GM12878 (cell line): ENCODE results near the gene PALS2. TPM values are rescaled to one million over a fixed set of nuclear protein-coding genes. Genes with fewer than 3 reads are reported as not detected.
A peak's percentile ranks its signal among the peaks of the same experiment; 100 is the strongest.

ENCODE experiments used
- ATAC-seq: fragments of 200-7000 bp; cut with Tn5 transposase; 3 replicates; pipeline ENCODE4 v1.9.1; 2020; ENCODE audit warnings: mild to moderate bottlenecking, moderate library complexity
- BruUV-seq: library from RNA; stranded (reverse); fragments of 400-500 nt; replicated peaks from 2 replicates; lab custom pipeline; 2021; lab: Mats Ljungman, UMichigan
- CTCF ChIA-PET: fragments of 300-600 bp; sonication (Branson Sonifier 250); formaldehyde crosslinking; extraction: SDS; loops from one replicate; lab custom pipeline; 2021; ENCODE audit warnings: inconsistent platforms; lab: Yijun Ruan, JAX
- POLR2A ChIA-PET: fragments of 350-600 bp; formaldehyde crosslinking; extraction: SDS; loops from one replicate; lab custom pipeline; 2021; ENCODE audit warnings: inconsistent platforms; lab: Charles Lee
- RAD21 ChIA-PET: fragments of 300-600 bp; sonication (Branson Sonifier 250); formaldehyde crosslinking; loops from one replicate; lab custom pipeline; 2023; ENCODE audit warnings: antibody characterized with exemption; ENCODE audit not compliant: unreplicated experiment; lab: Charles Lee
- SMC1A ChIA-PET: fragments of 300-600 bp; sonication (Branson Sonifier 250); formaldehyde crosslinking; loops from one replicate; lab custom pipeline; 2023; ENCODE audit not compliant: unreplicated experiment, uncharacterized antibody; lab: Charles Lee
- DNase-seq: peaks from one replicate; pipeline ENCODE4 v3.0.0-alpha.2; 2011; ENCODE audit warnings: low read depth, low spot score
- FAIRE-seq: peaks from 3 replicates; lab custom pipeline; 2011; peaks lifted over from hg19 to GRCh38; lab: Jason Lieb, UNC
- H2AFZ ChIP-seq: 2 replicates; pipeline ENCODE4 v1.6.0; 2011; ENCODE audit warnings: low read depth, low read length, control low read depth; ENCODE audit not compliant: control insufficient read depth
- H3K27ac ChIP-seq: 2 replicates; pipeline ENCODE4 v1.5.1; 2011; ENCODE audit warnings: control low read depth; ENCODE audit not compliant: control insufficient read depth, insufficient read depth
- H3K27me3 ChIP-seq, 2 experiments: replicated peaks in 1 of 2; 2 replicates each; pipeline versions ENCODE4 v1.6.0 to v1.6.1; 2011; ENCODE audit warnings: low read length in 1 of 2; ENCODE audit not compliant: control insufficient read depth in 2 of 2, insufficient read depth in 2 of 2
- H3K36me3 ChIP-seq, 2 experiments: 2 replicates each; pipeline ENCODE4 v1.5.1; 2011; ENCODE audit warnings: low read length in 1 of 2; ENCODE audit not compliant: control insufficient read depth in 2 of 2, insufficient read depth in 2 of 2
- H3K4me1 ChIP-seq: 2 replicates; pipeline ENCODE4 v1.6.1; 2011; ENCODE audit warnings: mild to moderate bottlenecking, low read length, moderate library complexity, mixed read lengths; ENCODE audit not compliant: control insufficient read depth, insufficient read depth
- H3K4me2 ChIP-seq: 2 replicates; pipeline ENCODE4 v1.6.0; 2011; ENCODE audit warnings: control low read depth; ENCODE audit not compliant: control insufficient read depth, insufficient read depth
- H3K4me3 ChIP-seq: fragments of 200-600 bp; sonication (generic); 2 replicates; pipeline ENCODE4 v1.5.1; 2016
- H3K79me2 ChIP-seq: 2 replicates; pipeline ENCODE4 v1.6.0; 2011; ENCODE audit warnings: low read length; ENCODE audit not compliant: control insufficient read depth, insufficient read depth
- H3K9ac ChIP-seq: 2 replicates; pipeline ENCODE4 v1.8.0; 2011; ENCODE audit warnings: low read length, control low read depth, mixed read lengths; ENCODE audit not compliant: control insufficient read depth, insufficient read depth
- H3K9me3 ChIP-seq: replicated peaks from 3 replicates; pipeline ENCODE4 v1.5.1; 2011; ENCODE audit warnings: mild to moderate bottlenecking, low read length; ENCODE audit not compliant: control insufficient read depth, insufficient read depth
- H4K20me1 ChIP-seq: 2 replicates; pipeline ENCODE4 v1.6.0; 2011; ENCODE audit not compliant: control insufficient read depth, insufficient read depth
- ATF7 ChIP-seq: fragments of 450-650 bp; IDR thresholded peaks from 2 replicates; pipeline ENCODE4 v1.6.1; 2016; ENCODE audit warnings: low read depth, mild to moderate bottlenecking
- BMI1 ChIP-seq: fragments of 450-650 bp; IDR thresholded peaks from 2 replicates; pipeline ENCODE4 v1.6.1; 2016; ENCODE audit warnings: mild to moderate bottlenecking, moderate library complexity, borderline replicate concordance
- CBX3 ChIP-seq: fragments of 200-600 bp; sonication (generic); IDR thresholded peaks from 2 replicates; pipeline ENCODE4 v1.6.1; 2016; ENCODE audit warnings: low read depth, borderline replicate concordance
- CREM ChIP-seq: IDR thresholded peaks from 2 replicates; pipeline ENCODE4 v1.6.1; 2014; ENCODE audit warnings: antibody characterized with exemption, low read depth
- ELK1 ChIP-seq: IDR thresholded peaks from 2 replicates; pipeline ENCODE4 v1.6.1; 2012; ENCODE audit warnings: low read depth, low read length, improper control_type of control experiment
- FOXM1 ChIP-seq: IDR thresholded peaks from 2 replicates; pipeline ENCODE4 v1.6.1; 2012; ENCODE audit warnings: low read depth, mild to moderate bottlenecking, inconsistent platforms, low read length, moderate library complexity
- JUND ChIP-seq: IDR thresholded peaks from 2 replicates; pipeline ENCODE4 v1.6.1; 2012; ENCODE audit warnings: low read depth, mild to moderate bottlenecking, low read length, improper control_type of control experiment, moderate library complexity
- MTA2 ChIP-seq: fragments of 450-650 bp; IDR thresholded peaks from 2 replicates; pipeline ENCODE4 v1.6.1; 2016; ENCODE audit warnings: low read depth, mild to moderate bottlenecking, moderate library complexity
- MYB ChIP-seq: fragments of 150-350 bp; IDR thresholded peaks from 2 replicates; pipeline ENCODE4 v1.6.1; 2014; ENCODE audit warnings: mild to moderate bottlenecking, low read depth, low read length, borderline replicate concordance
- NFIC ChIP-seq: IDR thresholded peaks from 2 replicates; pipeline ENCODE4 v1.6.1; 2012; ENCODE audit warnings: low read depth, mild to moderate bottlenecking, inconsistent platforms, low read length, moderate library complexity
- NFXL1 ChIP-seq: fragments of 450-650 bp; IDR thresholded peaks from 2 replicates; pipeline ENCODE4 v1.6.1; 2017; ENCODE audit warnings: antibody characterized with exemption, mild to moderate bottlenecking, borderline replicate concordance
- SMARCA5 ChIP-seq: fragments of 450-650 bp; IDR thresholded peaks from 2 replicates; pipeline ENCODE4 v1.6.1; 2017; ENCODE audit warnings: mild to moderate bottlenecking
- SREBF1 ChIP-seq: IDR thresholded peaks from 2 replicates; pipeline ENCODE4 v1.6.1; 2012; ENCODE audit warnings: mild to moderate bottlenecking, low read length
- SUZ12 ChIP-seq: fragments of 200-600 bp; sonication (generic); IDR thresholded peaks from one replicate; pipeline ENCODE4 v1.6.1; 2018; ENCODE audit warnings: antibody characterized with exemption, mild to moderate bottlenecking; ENCODE audit not compliant: unreplicated experiment
- ZNF207 ChIP-seq: fragments of 450-650 bp; IDR thresholded peaks from 2 replicates; pipeline ENCODE4 v1.6.1; 2014; ENCODE audit warnings: antibody characterized with exemption, mild to moderate bottlenecking, borderline replicate concordance
- ZNF622 ChIP-seq: fragments of 450-650 bp; IDR thresholded peaks from 2 replicates; pipeline ENCODE4 v1.6.1; 2017; ENCODE audit warnings: mild to moderate bottlenecking, inconsistent platforms
- ZSCAN29 ChIP-seq: fragments of 450-650 bp; IDR thresholded peaks from 2 replicates; pipeline ENCODE4 v1.6.1; 2017; ENCODE audit warnings: mild to moderate bottlenecking, moderate library complexity
- WGBS: methylation state at CpG from one replicate; pipeline ENCODE4 v1.1.6; 2016; ENCODE audit warnings: low lambda C conversion rate; ENCODE audit not compliant: insufficient replicate concordance, insufficient coverage; ENCODE audit errors: missing lambda C conversion rate; 5-methylcytosine and 5-hydroxymethylcytosine counted together
- in situ Hi-C: fragments of 300-500 bp; cut with MboI; formaldehyde crosslinking; loops from 9 replicates; pipeline ENCODE4 v1.14.3; 2018; ENCODE audit warnings: mixed read lengths
- intact Hi-C: fragments of 100-400 bp; cut with micrococcal nuclease; formaldehyde crosslinking; loops from one replicate; pipeline ENCODE4 v1.14.2; 2022; ENCODE audit not compliant: unreplicated experiment
- polyA plus RNA-seq, 11 experiments: library from polyadenylated mRNA; depleted of rRNA in 4 of 11; unstranded in 6 of 11; stranded (reverse) in 5 of 11; fragments of >200 nt; fragmentation: Nextera tagmentation in 4 of 11; fragmentation: Illumina TruSeq in 1 of 11; extraction: Ambion mirVana in 4 of 11; extraction: Trizol in 1 of 11; gene quantifications; 1 replicate in 1 of 11; 2 replicates in 10 of 11; pipeline versions ENCODE4 v1.2.1 to v1.2.3, GENCODE V29; 2011 to 2016; ENCODE audit warnings: inconsistent platforms in 2 of 11, missing spikeins in 2 of 11, low read depth in 1 of 11
- total RNA-seq, 4 experiments: library from RNA; depleted of rRNA in 3 of 4; stranded (reverse); fragments of >200 nt in 3 of 4; fragmentation: Illumina TruSeq in 1 of 4; extraction: Trizol in 1 of 4; gene quantifications; 2 replicates each; pipeline versions ENCODE4 v1.2.1 to v1.2.3, GENCODE V29; 2013 to 2021
- TF ChIP-seq, protein P1 (sequence below): IDR thresholded peaks from 2 replicates; pipeline ENCODE4 v1.6.1; 2011; ENCODE audit warnings: borderline replicate concordance, low read depth, mild to moderate bottlenecking, moderate library complexity, low read length; ENCODE audit not compliant: insufficient read depth, poor library complexity, severe bottlenecking

The PALS2 gene
- total and polyA plus RNA-seq, 10 of the 15 experiments (the other 5 are each of a cell fraction or from before 2014, with no cell fraction given) = 10.7 to 53.5 (median 20.1) TPM

DNA sequence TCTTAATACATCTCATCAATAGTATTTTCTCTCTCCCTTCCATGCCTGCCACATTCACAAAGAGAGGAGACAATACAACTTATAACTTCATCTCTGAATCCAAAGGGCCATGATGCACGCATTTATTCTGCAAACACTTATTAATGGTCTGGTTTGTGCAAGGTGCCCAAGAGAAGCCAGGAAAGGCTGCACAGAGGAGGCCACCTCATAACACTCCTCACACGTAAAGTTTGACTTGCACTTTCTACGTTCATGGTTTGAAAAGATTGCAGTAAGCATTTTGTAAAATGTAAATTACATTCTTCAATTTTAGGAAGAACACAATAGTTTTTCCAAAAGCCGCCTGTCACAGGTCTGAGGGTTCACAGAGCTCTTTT is 1.2 kb upstream of the PALS2 start:
- Histone ChIP-seq H3K27ac (no peak overlapping the region), H3K36me3 (no peaks in the 10 kb centered on the region), H3K4me2 (peak overlapping the region; percentile 94), H3K79me2 (peaks cover 33% of the 10 kb centered on the region), H3K4me3 (peak overlapping the region; percentile 81), H3K4me1 (no peaks in the 10 kb centered on the region; the same call in 1 of the 2 replicates), H2AFZ (no peak overlapping the region), H3K27me3 (peaks cover 0 to 2% of the 10 kb centered on the region in 2 experiments; a peak in 3 of 4 replicates), H3K9me3 (no peaks in the 10 kb centered on the region), H4K20me1 (no peaks in the 10 kb centered on the region), H3K9ac (no peak overlapping the region)
- in situ Hi-C loops (no loop called here), intact Hi-C loops (loop anchor here (2.0 to 10.0 kb wide), 2 partner anchors 17 to 1027 kb away; no protein-coding TSS in a partner anchor)
- ChIA-PET SMC1A (interaction anchor here (10.1 kb wide), 1 partner anchor 95 kb away, joined by 142 read pairs; no protein-coding TSS in a partner anchor), POLR2A (no interaction called here), CTCF (interaction anchor here (0.9 to 7.1 kb wide), 2 partner anchors 18 to 283 kb away, joined by 3 to 147 read pairs; no protein-coding TSS in a partner anchor), RAD21 (interaction anchor here (8.1 kb wide), 1 partner anchor 96 kb away, joined by 106 read pairs; no protein-coding TSS in a partner anchor)
- no peak for ATAC-seq
- no TSS peak for BruUV-seq
- no peak for FAIRE-seq
- 0% methylated on average over 4 of the region's 4 CpGs for WGBS
- DNase-seq = no peak
- TF ChIP-seq BMI1 (no peak), ELK1 (no peak), NFIC (no peak), ZNF207 (no peak), CREM (no peak), NFXL1 (no peak), ZSCAN29 (no peak), SMARCA5 (no peak), MTA2 (no peak), FOXM1 (no peak), CBX3 (no peak), ATF7 (no peak), SUZ12 (no peak), JUND (no peak), MYB (no peak), ZNF622 (no peak), SREBF1 (no peak)
- TF ChIP-seq, protein P1, sequence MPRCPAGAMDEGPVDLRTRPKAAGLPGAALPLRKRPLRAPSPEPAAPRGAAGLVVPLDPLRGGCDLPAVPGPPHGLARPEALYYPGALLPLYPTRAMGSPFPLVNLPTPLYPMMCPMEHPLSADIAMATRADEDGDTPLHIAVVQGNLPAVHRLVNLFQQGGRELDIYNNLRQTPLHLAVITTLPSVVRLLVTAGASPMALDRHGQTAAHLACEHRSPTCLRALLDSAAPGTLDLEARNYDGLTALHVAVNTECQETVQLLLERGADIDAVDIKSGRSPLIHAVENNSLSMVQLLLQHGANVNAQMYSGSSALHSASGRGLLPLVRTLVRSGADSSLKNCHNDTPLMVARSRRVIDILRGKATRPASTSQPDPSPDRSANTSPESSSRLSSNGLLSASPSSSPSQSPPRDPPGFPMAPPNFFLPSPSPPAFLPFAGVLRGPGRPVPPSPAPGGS = no peak
- TF ChIP-seq, all 136 proteins: peak for 0
